CD4-positive, alpha-beta memory T cell (primary cell): ENCODE measurements around the gene RASSF1. TPM values are rescaled to one million over a fixed set of nuclear protein-coding genes. Genes with fewer than 3 reads are reported as not detected.

Experiments used
- CTCF ChIA-PET: fragments of 350-600 bp; sonication (Branson Sonifier 250); formaldehyde crosslinking; loops from one replicate; lab custom pipeline; 2021; ENCODE audit warnings: inconsistent platforms; ENCODE audit not compliant: partially characterized antibody; lab: Charles Lee
- POLR2A ChIA-PET: fragments of 350-600 bp; sonication (Branson Sonifier 250); formaldehyde crosslinking; loops from one replicate; lab custom pipeline; 2021; ENCODE audit not compliant: partially characterized antibody; lab: Charles Lee
- DNase-seq, 5 donors: peaks; one replicate each; pipeline versions ENCODE4 v3.0.0 to v3.0.0-alpha.2; 2020 to 2022; ENCODE audit warnings: mixed read lengths in 1 of 5
- H3K27ac ChIP-seq: one replicate; pipeline ENCODE4 v1.7.0; 2013; ENCODE audit warnings: low read depth, low read length
- H3K27me3 ChIP-seq: 2 replicates; pipeline ENCODE4 v1.7.0; 2013; ENCODE audit warnings: mild to moderate bottlenecking, low read length, moderate library complexity; ENCODE audit not compliant: insufficient read depth
- H3K36me3 ChIP-seq: 2 replicates; pipeline ENCODE4 v1.7.0; 2013; ENCODE audit warnings: mild to moderate bottlenecking, low read length, moderate library complexity; ENCODE audit not compliant: insufficient read depth
- H3K4me1 ChIP-seq: 2 replicates; pipeline ENCODE4 v1.7.0; 2013; ENCODE audit warnings: mild to moderate bottlenecking, low read length, moderate library complexity; ENCODE audit not compliant: insufficient read depth
- H3K4me3 ChIP-seq, 2 donors: one replicate each; pipeline ENCODE4 v1.7.0; 2013; ENCODE audit warnings: low read length in 2 of 2, mild to moderate bottlenecking in 1 of 2
- H3K9me3 ChIP-seq, 2 donors: one replicate each; pipeline ENCODE4 v1.7.0; 2013; ENCODE audit warnings: low read length in 2 of 2, control low read depth in 1 of 2; ENCODE audit not compliant: control insufficient read depth in 1 of 2
- H3K27ac Mint-ChIP-seq, 7 donors: one replicate each; pipeline ENCODE4 v1.8.0; 2020 to 2021; ENCODE audit warnings: mixed read lengths in 7 of 7, mild to moderate bottlenecking in 6 of 7, inconsistent platforms in 3 of 7, moderate library complexity in 3 of 7
- H3K27me3 Mint-ChIP-seq, 2 donors: one replicate each; pipeline ENCODE4 v1.8.0; 2020 to 2021; ENCODE audit warnings: mixed read lengths in 2 of 2
- H3K36me3 Mint-ChIP-seq, 2 donors: one replicate each; pipeline ENCODE4 v1.8.0; 2020 to 2021; ENCODE audit warnings: mixed read lengths in 2 of 2, inconsistent platforms in 1 of 2, mild to moderate bottlenecking in 1 of 2
- H3K4me1 Mint-ChIP-seq, 4 donors: one replicate each; pipeline ENCODE4 v1.8.0; 2020 to 2021; ENCODE audit warnings: mixed read lengths in 4 of 4, mild to moderate bottlenecking in 1 of 4
- H3K4me3 Mint-ChIP-seq, 8 donors: one replicate each; pipeline ENCODE4 v1.8.0; 2020 to 2021; ENCODE audit warnings: mixed read lengths in 8 of 8, mild to moderate bottlenecking in 7 of 8, moderate library complexity in 6 of 8, inconsistent platforms in 3 of 8
- H3K9me3 Mint-ChIP-seq, 8 donors: one replicate each; pipeline ENCODE4 v1.8.0; 2020 to 2021; ENCODE audit warnings: mixed read lengths in 8 of 8, mild to moderate bottlenecking in 5 of 8, inconsistent platforms in 3 of 8, moderate library complexity in 1 of 8
- intact Hi-C: fragments of 100-400 bp; cut with micrococcal nuclease; formaldehyde crosslinking; loops from one replicate; pipeline ENCODE4 v1.15.1; 2023
- polyA plus RNA-seq, 2 donors: library from polyadenylated mRNA; unstranded; fragments of 300-500 nt; fragmentation: Illumina TruSeq; gene quantifications; one replicate each; pipeline ENCODE4 v1.2.3, GENCODE V29; 2021
- total RNA-seq, 2 experiments: library from RNA; stranded (reverse); gene quantifications; one replicate each; pipeline ENCODE4 v1.2.3, GENCODE V29; 2021

The RASSF1 gene
- total and polyA plus RNA-seq, 4 experiments from 2014 or later, result 37.5 to 86.9 (median 72.1) TPM

GRCh38 chr3:50325497-50326181 lies 15.0 kb downstream of the RASSF1 start:
- H3K4me1 Mint-ChIP-seq, result peaks cover 15 to 38% (median 25%) of the 10 kb centered on the region in 4 donors
- H3K27ac Mint-ChIP-seq, result peak overlapping the region in 3 of 7 donors; percentile 70 to 79 (median 76)
- Histone ChIP-seq H3K9me3 (no peaks in the 10 kb centered on the region), H3K4me3 (no peak overlapping the region), H3K4me1 (peaks cover 29% of the 10 kb centered on the region), H3K27ac (no peak overlapping the region), H3K27me3 (no peaks in the 10 kb centered on the region), H3K36me3 (peaks cover 20% of the 10 kb centered on the region)
- H3K9me3 Mint-ChIP-seq, result peaks cover 0 to 1% (median 0%) of the 10 kb centered on the region in 8 donors
- POLR2A ChIA-PET, result interaction anchor here (0.7 to 20.5 kb wide), 4 partner anchors 10 to 32 kb away, joined by 3 to 595 read pairs (median 80); partner anchors contain the start of genes CYB561D2, HYAL3, NAA80 and NPRL2
- peaks cover 0 to 34% of the 10 kb centered on the region in 2 donors for H3K36me3 Mint-ChIP-seq
- CTCF ChIA-PET, result interaction anchor here (0.6 to 5.6 kb wide), 10 partner anchors 11 to 131 kb away, joined by 3 to 37 read pairs (median 4); partner anchors contain the start of genes CYB561D2, HYAL3, NAA80 and NPRL2
- peak in 1 of 5 donors; percentile 7 for DNase-seq
- peak overlapping the region in 3 of 8 donors; percentile 21 to 67 (median 49) for H3K4me3 Mint-ChIP-seq
- intact Hi-C loops, result loop anchor here (2.0 kb wide), 1 partner anchor 131 kb away; no protein-coding TSS in a partner anchor
- H3K27me3 Mint-ChIP-seq, result no peaks in the 10 kb centered on the region

- Mint-ChIP-seq H3K9me3 (peaks cover 0 to 1% (median 0%) of the 10 kb centered on the region in 8 donors), H3K27ac (peak overlapping the region; percentile 29 to 90 (median 79)), H3K4me1 (peaks cover 19 to 43% (median 30%) of the 10 kb centered on the region in 4 donors), H3K36me3 (peaks cover 0 to 31% of the 10 kb centered on the region in 2 donors), H3K4me3 (peak overlapping the region in 1 of 8 donors; percentile 67), H3K27me3 (no peaks in the 10 kb centered on the region)
- DNase-seq, result no peak
- H3K27ac ChIP-seq, result no peak overlapping the region
- CTCF ChIA-PET, result interaction anchor here (0.6 to 5.6 kb wide), 9 partner anchors 12 to 217 kb away, joined by 3 to 37 read pairs (median 7); partner anchors contain the start of genes HYAL3, IFRD2, NAA80 and RASSF1
- POLR2A ChIA-PET, result interaction anchor here (0.7 to 14.4 kb wide), 5 partner anchors 10 to 31 kb away, joined by 3 to 144 read pairs (median 8); partner anchors contain the start of genes HYAL3 and NAA80
- peaks cover 34% of the 10 kb centered on the region for H3K4me1 ChIP-seq
- H3K4me3 ChIP-seq, result no peak overlapping the region
- intact Hi-C loops, result loop anchor here (2.0 kb wide), 1 partner anchor 130 kb away; no protein-coding TSS in a partner anchor
- H3K9me3 ChIP-seq, result no peaks in the 10 kb centered on the region
- H3K27me3 ChIP-seq, result no peaks in the 10 kb centered on the region
- peaks cover 15% of the 10 kb centered on the region for H3K36me3 ChIP-seq
These were observed 15.5 kb downstream of the RASSF1 start for GRCh38 chr3:50325113-50325480.

DNA sequence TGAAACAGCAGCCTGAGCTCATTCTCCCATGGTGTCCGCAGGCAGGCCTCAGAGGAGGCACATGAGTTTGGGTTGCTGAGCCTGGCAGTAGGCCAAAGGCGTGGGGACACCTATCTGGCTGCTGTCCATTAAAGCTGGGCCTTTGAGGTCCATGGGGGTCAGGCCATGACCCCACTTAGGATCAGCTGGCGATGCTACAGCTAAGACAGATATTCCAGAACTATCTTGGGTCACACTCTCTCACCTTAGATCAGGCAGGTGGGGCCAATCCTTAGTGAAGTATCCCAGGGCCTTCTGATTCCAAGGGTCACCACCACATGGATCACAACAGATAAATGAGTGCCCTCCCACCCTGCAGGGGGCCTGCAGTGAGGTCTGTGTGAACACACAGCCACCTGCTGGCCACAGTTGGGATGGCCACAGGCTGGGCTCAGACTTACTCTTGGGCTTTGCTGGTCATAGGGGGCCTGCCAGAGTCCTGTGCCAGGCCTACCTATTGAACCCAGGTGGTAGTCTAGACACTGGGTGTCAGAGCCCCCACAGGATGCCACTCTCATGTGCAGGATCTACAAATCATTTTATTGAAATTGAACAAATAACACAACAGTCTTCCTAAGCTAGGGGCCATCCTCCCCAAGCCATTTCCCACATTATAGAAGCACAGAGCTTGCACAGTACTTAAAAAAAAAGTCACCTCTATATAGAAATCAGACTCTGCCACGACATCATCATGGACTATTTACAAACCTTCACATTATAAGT lies 16.1 kb downstream of the RASSF1 start:
- POLR2A ChIA-PET, result interaction anchor here (0.7 to 14.4 kb wide), 6 partner anchors 10 to 32 kb away, joined by 3 to 144 read pairs (median 8); partner anchors contain the start of genes HYAL3, IFRD2 and NAA80
- peak; percentile 39 to 65 (median 49) for DNase-seq
- no peaks in the 10 kb centered on the region for H3K27me3 Mint-ChIP-seq
- Histone ChIP-seq H3K4me3 (no peak overlapping the region), H3K9me3 (no peaks in the 10 kb centered on the region), H3K4me1 (peaks cover 40% of the 10 kb centered on the region), H3K27me3 (no peaks in the 10 kb centered on the region), H3K27ac (no peak overlapping the region), H3K36me3 (peaks cover 10% of the 10 kb centered on the region)
- H3K9me3 Mint-ChIP-seq, result peaks cover 0 to 1% (median 0%) of the 10 kb centered on the region in 8 donors
- intact Hi-C loops, result loop anchor here (1.0 to 2.0 kb wide), 2 partner anchors 50 to 130 kb away; no protein-coding TSS in a partner anchor
- H3K4me1 Mint-ChIP-seq, result peaks cover 21 to 49% (median 35%) of the 10 kb centered on the region in 4 donors
- peak overlapping the region in 5 of 8 donors; percentile 17 to 67 (median 39) for H3K4me3 Mint-ChIP-seq
- peaks cover 0 to 25% of the 10 kb centered on the region in 2 donors for H3K36me3 Mint-ChIP-seq
- CTCF ChIA-PET, result interaction anchor here (0.5 to 5.6 kb wide), 16 partner anchors 9 to 509 kb away, joined by 3 to 37 read pairs (median 5); partner anchors contain the start of genes CYB561D2, HYAL3, IFRD2 and NAA80
- peak overlapping the region; percentile 53 to 93 (median 82) for H3K27ac Mint-ChIP-seq

DNA sequence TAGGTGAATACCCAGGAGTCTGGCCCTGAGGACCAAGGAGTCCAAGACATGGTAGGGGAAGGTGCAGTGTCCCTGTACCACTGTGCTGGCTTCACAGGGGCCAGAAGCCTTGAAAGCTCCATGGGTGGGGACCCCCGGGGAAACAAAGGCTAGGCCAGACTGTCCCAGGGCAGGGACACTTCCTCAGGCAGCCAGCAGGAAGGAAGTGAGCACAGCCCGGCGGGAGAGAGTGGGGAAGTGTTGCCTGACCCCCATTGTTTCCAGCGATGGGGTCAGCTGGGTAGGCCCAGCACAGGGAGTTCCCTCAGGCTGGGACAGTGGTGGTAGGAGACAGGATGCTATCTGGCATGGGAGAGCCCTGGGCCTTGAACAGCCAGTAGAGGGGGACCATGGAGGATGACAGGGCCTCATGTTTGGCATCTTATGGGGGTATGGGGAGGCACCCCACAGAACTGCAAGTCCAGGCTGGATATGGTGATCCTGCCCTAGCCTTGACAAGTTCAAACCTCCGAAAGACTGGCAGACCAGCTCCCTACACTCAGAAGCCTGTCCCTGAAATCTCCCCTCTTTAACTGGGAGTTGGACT lies 16.9 kb downstream of the RASSF1 start:
- Mint-ChIP-seq H3K9me3 (peaks cover 0 to 1% (median 0%) of the 10 kb centered on the region in 8 donors), H3K27ac (peak overlapping the region in 4 of 7 donors; percentile 29 to 90 (median 78)), H3K4me1 (peaks cover 21 to 56% (median 38%) of the 10 kb centered on the region in 4 donors), H3K27me3 (no peaks in the 10 kb centered on the region), H3K36me3 (peaks cover 0 to 22% of the 10 kb centered on the region in 2 donors), H3K4me3 (peak overlapping the region in 1 of 8 donors; percentile 35)
- ChIA-PET POLR2A (interaction anchor here (0.6 to 14.4 kb wide), 6 partner anchors 9 to 31 kb away, joined by 3 to 144 read pairs (median 8); partner anchors contain the start of genes HYAL3, IFRD2, NAA80 and RASSF1), CTCF (interaction anchor here (0.5 to 5.6 kb wide), 15 partner anchors 8 to 509 kb away, joined by 3 to 37 read pairs (median 5); partner anchors contain the start of genes CYB561D2, HYAL3, IFRD2 and NAA80)
- H3K4me3 ChIP-seq, result no peak overlapping the region
- no peak overlapping the region for H3K27ac ChIP-seq
- no peaks in the 10 kb centered on the region for H3K9me3 ChIP-seq
- intact Hi-C loops, result loop anchor here (1.0 to 2.0 kb wide), 2 partner anchors 49 to 129 kb away; no protein-coding TSS in a partner anchor
- peaks cover 10% of the 10 kb centered on the region for H3K36me3 ChIP-seq
- DNase-seq, result peak in 1 of 5 donors; percentile 27
- peaks cover 39% of the 10 kb centered on the region for H3K4me1 ChIP-seq
- no peaks in the 10 kb centered on the region for H3K27me3 ChIP-seq

DNA sequence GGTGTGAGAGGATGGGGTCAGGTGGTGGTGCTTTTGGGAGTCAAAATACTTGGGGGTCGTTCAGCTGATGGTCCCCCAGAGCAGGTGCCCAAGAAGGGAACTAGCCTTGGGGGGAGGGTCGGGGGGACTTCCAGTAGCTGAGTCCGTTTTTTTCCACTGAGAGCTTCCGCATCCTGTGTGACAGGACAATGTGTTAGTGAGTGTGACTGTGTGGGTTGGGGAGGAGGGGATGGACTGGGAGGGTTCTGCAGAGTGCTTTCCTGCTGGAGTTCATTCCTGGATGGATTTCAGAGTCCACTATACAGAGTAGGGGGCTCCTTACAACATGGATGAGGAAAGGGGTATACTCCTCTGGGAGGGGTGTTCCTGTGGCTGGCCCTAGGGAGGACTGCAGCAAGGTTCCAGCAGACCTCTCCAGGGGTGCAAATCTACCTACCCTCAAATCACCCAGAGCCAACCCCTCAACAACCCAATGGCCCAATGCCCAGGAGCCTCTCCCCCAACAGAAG lies 17.5 kb downstream of the RASSF1 start:
- H3K36me3 Mint-ChIP-seq, result peaks cover 0 to 16% of the 10 kb centered on the region in 2 donors
- ChIA-PET CTCF (interaction anchor here (0.9 to 5.6 kb wide), 6 partner anchors 11 to 51 kb away, joined by 3 to 37 read pairs (median 10); partner anchors contain the start of genes HYAL3, IFRD2 and NAA80), POLR2A (interaction anchor here (2.1 to 14.4 kb wide), 5 partner anchors 8 to 25 kb away, joined by 8 to 144 read pairs (median 16); partner anchors contain the start of genes HYAL3, NAA80 and RASSF1)
- Histone ChIP-seq H3K9me3 (no peaks in the 10 kb centered on the region), H3K4me1 (peaks cover 35% of the 10 kb centered on the region), H3K4me3 (no peak overlapping the region), H3K27ac (no peak overlapping the region), H3K36me3 (peaks cover 10% of the 10 kb centered on the region), H3K27me3 (no peaks in the 10 kb centered on the region)
- peak overlapping the region; percentile 3 to 79 (median 68) for H3K27ac Mint-ChIP-seq
- H3K4me3 Mint-ChIP-seq, result peak overlapping the region in 3 of 8 donors; percentile 21 to 54 (median 35)
- peak in 1 of 5 donors; percentile 20 for DNase-seq
- no peaks in the 10 kb centered on the region for H3K27me3 Mint-ChIP-seq
- peaks cover 17 to 55% (median 37%) of the 10 kb centered on the region in 4 donors for H3K4me1 Mint-ChIP-seq
- no peaks in the 10 kb centered on the region for H3K9me3 Mint-ChIP-seq
- intact Hi-C loops, result no loop called here
